Activated CD8-positive, alpha-beta memory T cell treated with anti-CD3 and anti-CD28 coated beads, Interleukin-2, amount 50 U/mL, for 4 hours (primary cell): ENCODE data around the gene HOXB2.

Experiments
- DNase-seq: peaks from one replicate; pipeline ENCODE4 v3.0.0-alpha.2; 2020

The HOXB2 gene

GRCh38 chr17:48545022-48545375 is at the start of gene HOXB2:
Gene HOXB2 (minus strand): TSS chr17:48545109. CDS start chr17:48544911, 198 bp downstream.
- no peak for DNase-seq

- DNase-seq = peak; percentile 83
These were observed 49.1 kb upstream of the HOXB2 start for GRCh38 chr17:48593840-48594537.

- no peak for DNase-seq
These were observed 48.4 kb upstream of the HOXB2 start, which contains the start of gene HOXB5 for GRCh38 chr17:48593126-48593829. Gene HOXB5 (minus strand): TSS chr17:48593779. CDS start chr17:48593682, 97 bp downstream.

GRCh38 chr17:48592577-48592976 is 47.7 kb upstream of the HOXB2 start:
- DNase-seq = no peak

GRCh38 chr17:48592057-48592514 is 47.2 kb upstream of the HOXB2 start:
- DNase-seq = no peak

GRCh38 chr17:48591255-48592056 is 46.5 kb upstream of the HOXB2 start:
- no peak for DNase-seq

GRCh38 chr17:48590607-48591161 is 45.8 kb upstream of the HOXB2 start:
- no peak for DNase-seq

GRCh38 chr17:48589831-48590606 is 45.1 kb upstream of the HOXB2 start, which contains the start of gene HOXB3:
Gene HOXB3 (minus strand): TSS chr17:48590241. CDS start chr17:48552474, 37,767 bp downstream.
- no peak for DNase-seq

GRCh38 chr17:48589060-48589830 is 44.3 kb upstream of the HOXB2 start:
- DNase-seq = no peak

- no peak for DNase-seq
These were observed 43.6 kb upstream of the HOXB2 start for GRCh38 chr17:48588528-48588927.

GRCh38 chr17:48588074-48588415 is 43.1 kb upstream of the HOXB2 start:
- DNase-seq = no peak

GRCh38 chr17:48587276-48588073 is 42.6 kb upstream of the HOXB2 start:
- DNase-seq = no peak

GRCh38 chr17:48586355-48587258 is 41.7 kb upstream of the HOXB2 start:
- peak; percentile 39 for DNase-seq

- no peak for DNase-seq
These were observed 39.4 kb upstream of the HOXB2 start for GRCh38 chr17:48584223-48584741.

GRCh38 chr17:48583708-48584222 is 38.9 kb upstream of the HOXB2 start:
- DNase-seq = no peak

GRCh38 chr17:48582750-48583069 is 37.8 kb upstream of the HOXB2 start:
- DNase-seq = no peak

GRCh38 chr17:48579760-48580554 is 35.0 kb upstream of the HOXB2 start:
- no peak for DNase-seq

- no peak for DNase-seq
These were observed 34.5 kb upstream of the HOXB2 start for GRCh38 chr17:48579471-48579759.
